IMR-90 (cell line): ENCODE measurements around the gene MSI2. TPM values are rescaled to one million over a fixed set of nuclear protein-coding genes. Genes with fewer than 3 reads are reported as not detected.

Source experiments
- ATAC-seq: fragments of 200-7000 bp; cut with Tn5 transposase; 2 replicates; pipeline ENCODE4 v1.9.1; 2020; ENCODE audit warnings: low read depth, mild to moderate bottlenecking, moderate library complexity
- BruUV-seq: library from RNA; stranded (reverse); fragments of 400-500 nt; replicated peaks from 2 replicates; lab custom pipeline; 2021; lab: Mats Ljungman, UMichigan
- CTCF ChIA-PET: fragments of 300-600 bp; formaldehyde crosslinking; extraction: SDS; loops from one replicate; lab custom pipeline; 2021; ENCODE audit warnings: antibody characterized with exemption; lab: Yijun Ruan, JAX
- POLR2A ChIA-PET: fragments of 300-600 bp; sonication (Branson Sonifier 250); formaldehyde crosslinking; loops from one replicate; lab custom pipeline; 2022; ENCODE audit warnings: antibody characterized with exemption; ENCODE audit not compliant: unreplicated experiment; lab: Charles Lee
- DNase-seq: peaks from one replicate; pipeline ENCODE4 v3.0.0; 2013
- H2AFZ ChIP-seq: replicated peaks from 2 replicates; pipeline ENCODE3; 2013; ENCODE audit warnings: low read length, mild to moderate bottlenecking; ENCODE audit not compliant: poor library complexity
- H2AK5ac ChIP-seq: 2 replicates; pipeline ENCODE4 v1.6.1; 2013; ENCODE audit warnings: low read depth, low read length, inconsistent platforms
- H2AK9ac ChIP-seq: replicated peaks from 2 replicates; pipeline ENCODE3; 2013; ENCODE audit warnings: mild to moderate bottlenecking, low read depth, low read length, moderate library complexity; ENCODE audit not compliant: poor library complexity
- H2BK120ac ChIP-seq: 2 replicates; pipeline ENCODE4 v1.6.1; 2013; ENCODE audit warnings: low read depth, low read length, inconsistent platforms
- H2BK15ac ChIP-seq: 3 replicates; pipeline ENCODE4 v1.6.1; 2013; ENCODE audit warnings: low read depth, low read length, inconsistent platforms
- H2BK20ac ChIP-seq: 2 replicates; pipeline ENCODE4 v1.6.1; 2013; ENCODE audit warnings: low read depth, mild to moderate bottlenecking, inconsistent platforms, low read length, moderate library complexity
- H2BK5ac ChIP-seq: 2 replicates; pipeline ENCODE4 v1.6.1; 2013; ENCODE audit warnings: mild to moderate bottlenecking, low read depth, low read length, inconsistent platforms; ENCODE audit not compliant: poor library complexity, severe bottlenecking
- H3K14ac ChIP-seq: replicated peaks from 2 replicates; pipeline ENCODE4 v1.6.1; 2013; ENCODE audit warnings: low read depth, low read length, inconsistent platforms
- H3K18ac ChIP-seq: 2 replicates; pipeline ENCODE4 v1.6.1; 2013; ENCODE audit warnings: low read depth, low read length, control low read depth
- H3K23ac ChIP-seq: 2 replicates; pipeline ENCODE4 v1.6.1; 2013; ENCODE audit warnings: low read depth, low read length, inconsistent platforms
- H3K27ac ChIP-seq: 2 replicates; pipeline ENCODE4 v1.5.1; 2013; ENCODE audit warnings: mild to moderate bottlenecking, control low read depth, low read length; ENCODE audit not compliant: insufficient read depth
- H3K27me3 ChIP-seq: 2 replicates; pipeline ENCODE4 v1.6.1; 2013; ENCODE audit warnings: low read length; ENCODE audit not compliant: control insufficient read depth, insufficient read depth
- H3K36me3 ChIP-seq: 2 replicates; pipeline ENCODE4 v1.6.1; 2013; ENCODE audit warnings: low read length, mixed read lengths; ENCODE audit not compliant: control insufficient read depth, insufficient read depth
- H3K4ac ChIP-seq: 2 replicates; pipeline ENCODE4 v1.6.1; 2013; ENCODE audit warnings: low read depth, low read length, inconsistent platforms
- H3K4me1 ChIP-seq: 2 replicates; pipeline ENCODE4 v1.6.1; 2013; ENCODE audit warnings: low read length, mixed read lengths; ENCODE audit not compliant: control insufficient read depth, insufficient read depth
- H3K4me2 ChIP-seq: 2 replicates; pipeline ENCODE4 v1.6.1; 2013; ENCODE audit warnings: low read depth, mild to moderate bottlenecking, control low read depth, low read length, moderate library complexity
- H3K4me3 ChIP-seq: 2 replicates; pipeline ENCODE4 v1.5.1; 2013; ENCODE audit warnings: low read depth, mild to moderate bottlenecking, control low read depth, low read length, moderate library complexity; ENCODE audit not compliant: insufficient read depth
- H3K56ac ChIP-seq: 2 replicates; pipeline ENCODE4 v1.6.1; 2013; ENCODE audit warnings: low read length, inconsistent platforms; ENCODE audit not compliant: insufficient read depth; ENCODE audit errors: extremely low read depth
- H3K79me1 ChIP-seq, 2 experiments: 2 replicates each; pipeline ENCODE4 v1.6.1; 2013; ENCODE audit warnings: low read length in 2 of 2, inconsistent platforms in 1 of 2, low read depth in 1 of 2
- H3K9ac ChIP-seq: 2 replicates; pipeline ENCODE4 v1.6.1; 2013; ENCODE audit warnings: low read depth, low read length, control low read depth
- H3K9me1 ChIP-seq: 2 replicates; pipeline ENCODE4 v1.6.1; 2013; ENCODE audit warnings: low read length, inconsistent platforms; ENCODE audit not compliant: insufficient read depth
- H3K9me3 ChIP-seq: 2 replicates; pipeline ENCODE4 v1.6.1; 2013; ENCODE audit warnings: low read length; ENCODE audit not compliant: control insufficient read depth, insufficient read depth
- H4K20me1 ChIP-seq: 2 replicates; pipeline ENCODE4 v1.6.1; 2013; ENCODE audit warnings: low read length, inconsistent platforms; ENCODE audit not compliant: insufficient read depth
- H4K5ac ChIP-seq: 2 replicates; pipeline ENCODE4 v1.6.1; 2013; ENCODE audit warnings: mild to moderate bottlenecking, low read depth, low read length, control low read depth
- H4K8ac ChIP-seq, 2 experiments: 2 replicates each; pipeline ENCODE4 v1.6.1; 2013; ENCODE audit warnings: low read depth in 2 of 2, low read length in 2 of 2, control low read depth in 1 of 2, inconsistent platforms in 1 of 2
- H4K91ac ChIP-seq: 2 replicates; pipeline ENCODE4 v1.6.1; 2013; ENCODE audit warnings: low read depth, low read length, inconsistent platforms; ENCODE audit not compliant: insufficient read depth
- ELK1 ChIP-seq: fragments of 150-350 bp; IDR thresholded peaks from 2 replicates; pipeline ENCODE4 v1.6.1; 2016; ENCODE audit warnings: low read depth, mild to moderate bottlenecking, low read length, moderate library complexity, borderline replicate concordance
- MAFK ChIP-seq: IDR thresholded peaks from 2 replicates; pipeline ENCODE4 v1.6.1; 2012; ENCODE audit warnings: low read depth, low read length, improper control_type of control experiment
- POLR2A ChIP-seq: IDR thresholded peaks from 2 replicates; pipeline ENCODE4 v1.6.1; 2012; ENCODE audit warnings: mild to moderate bottlenecking, low read depth, low read length
- WGBS, 2 experiments: methylation state at CpG; one replicate each; pipeline versions ENCODE4 v1.1.5 to v1.1.7; 2013; ENCODE audit warnings: missing lambda C conversion rate in 2 of 2; ENCODE audit not compliant: insufficient read length in 1 of 2; ENCODE audit errors: extremely low coverage in 2 of 2; 5-methylcytosine and 5-hydroxymethylcytosine counted together
- dilution Hi-C: fragments of 300-500 bp; cut with HindIII; formaldehyde crosslinking; loops from one replicate; pipeline ENCODE4 v1.14.3; 2018; ENCODE audit warnings: low sequenced_read_pairs; ENCODE audit not compliant: unreplicated experiment
- in situ Hi-C: fragments of 300-500 bp; cut with MboI; formaldehyde crosslinking; loops from 3 replicates; pipeline ENCODE4 v1.14.3; 2019; ENCODE audit warnings: low sequenced_read_pairs, inconsistent platforms, mixed read lengths
- intact Hi-C: fragments of 100-400 bp; cut with micrococcal nuclease; formaldehyde crosslinking; loops from 2 replicates; pipeline ENCODE4 v1.10.0; 2022
- polyA plus RNA-seq, 3 experiments: library from polyadenylated mRNA; depleted of rRNA; stranded (reverse); fragments of >200 nt; gene quantifications; 2 replicates each; pipeline ENCODE4 v1.2.3, GENCODE V29; 2012; ENCODE audit warnings: low replicate concordance in 1 of 3
- total RNA-seq: library from RNA; depleted of rRNA; stranded (reverse); fragments of >200 nt; gene quantifications from 2 replicates; pipeline ENCODE4 v1.2.3, GENCODE V29; 2012

MSI2 gene
- total and polyA plus RNA-seq, 2 of the 4 experiments (the other 2 are of a cell fraction) = 13.0 to 16.0 TPM

GRCh38 chr17:57292091-57292490 is 35.8 kb downstream of the MSI2 start:
- ATAC-seq (no peak), DNase-seq (no peak)
- H3K4me2 ChIP-seq = no peak overlapping the region
- peaks cover 20% of the 10 kb centered on the region for H3K4me1 ChIP-seq
- no peak overlapping the region for H2BK5ac ChIP-seq
- no TSS peak for BruUV-seq
- H3K27me3 ChIP-seq = no peaks in the 10 kb centered on the region
- H4K20me1 ChIP-seq = peaks cover 12% of the 10 kb centered on the region; the same call in 1 of the 2 replicates
- H2BK15ac ChIP-seq = no peak overlapping the region
- no peak overlapping the region for H2AK5ac ChIP-seq
- no peak overlapping the region for H2AFZ ChIP-seq
- H3K18ac ChIP-seq = no peak overlapping the region
- H3K56ac ChIP-seq = no peak overlapping the region
- H4K5ac ChIP-seq = no peak overlapping the region
- H3K14ac ChIP-seq = no peak overlapping the region
- intact Hi-C loops (no loop called here), dilution Hi-C loops (no loop called here), in situ Hi-C loops (no loop called here)
- no peak overlapping the region for H2BK120ac ChIP-seq
- H3K9me1 ChIP-seq = peaks cover 24% of the 10 kb centered on the region; the same call in 1 of the 2 replicates
- CTCF ChIA-PET = no interaction called here
- 92% methylated on average over 2 of the region's 5 CpGs; no CpG with 5 or more reads in 1 of the 2 experiments for WGBS, 2 experiments
- H4K91ac ChIP-seq = no peak overlapping the region
- no peaks in the 10 kb centered on the region; the same call in 1 of the 2 replicates for H3K36me3 ChIP-seq
- no peak overlapping the region for H3K4me3 ChIP-seq
- POLR2A ChIA-PET = no interaction called here
- no peak overlapping the region for H3K9ac ChIP-seq
- no peak overlapping the region for H3K4ac ChIP-seq
- no peak overlapping the region for H2BK20ac ChIP-seq
- TF ChIP-seq MAFK (no peak), ELK1 (no peak), POLR2A (no peak)
- H3K27ac ChIP-seq = no peak overlapping the region
- no peak overlapping the region for H4K8ac ChIP-seq
- H3K9me3 ChIP-seq = no peaks in the 10 kb centered on the region
- peaks cover 13 to 33% of the 10 kb centered on the region in 2 experiments; a peak in 3 of 4 replicates for H3K79me1 ChIP-seq
- no peak overlapping the region for H2AK9ac ChIP-seq
- no peak overlapping the region for H3K23ac ChIP-seq
